ENCODE measurements around the gene CC2D2B. TPM values are rescaled to one million over a fixed set of nuclear protein-coding genes. Genes with fewer than 3 reads are reported as not detected.
"Not testable (repeated sequence)": the region's sequence is repeated elsewhere in the genome, so short reads cannot be mapped to it uniquely, and the experiment has no call there.

CC2D2B gene
- total and polyA plus RNA-seq, 10 donors: 0.26 to 7.1 (median 2.8) TPM

GRCh38 chr10:95976362-95977229 lies 68.8 kb downstream of the CC2D2B start:
- WGBS, 5 donors: 76 to 86% (median 79%) methylated on average over 8 to 9 of the region's 9 CpGs
- Histone ChIP-seq H3K4me1 (peaks cover 0 to 14% (median 5%) of the 10 kb centered on the region in 6 donors), H3K36me3 (no peaks in the 10 kb centered on the region), H3K27ac (peak overlapping the region in 5 of 8 donors; percentile 11 to 67 (median 36)), H3K4me3 (no peak overlapping the region), H3K27me3 (replicated peaks in 1 of 7) (no peaks in the 10 kb centered on the region), H3K9me3 (no peaks in the 10 kb centered on the region)
- no peak for DNase-seq
- no peak for TF ChIP-seq POLR2A (IDR thresholded peaks at IDR 0.05)
- TF ChIP-seq CTCF (IDR thresholded peaks at IDR 0.05 in 8 of 11, conservative IDR thresholded peaks at IDR 0.05 in 3 of 11): no peak
- TF ChIP-seq POLR2AphosphoS5 (IDR thresholded peaks at IDR 0.05): no peak
- intact Hi-C loops (cut with DNase I; ENCODE audit: low total_unique reads): no loop called here

GRCh38 chr10:95982200-95982599 lies 74.4 kb downstream of the CC2D2B start:
- no peaks in the 10 kb centered on the region for H3K4me1 ChIP-seq
- WGBS, 5 donors: 71 to 97% (median 95%) methylated on average over 2 of the region's 2 CpGs
- no peak overlapping the region for H3K27ac ChIP-seq
- no peaks in the 10 kb centered on the region for H3K36me3 ChIP-seq
- no peak for DNase-seq
- TF ChIP-seq POLR2AphosphoS5 (IDR thresholded peaks at IDR 0.05) (no peak), POLR2A (IDR thresholded peaks at IDR 0.05) (no peak), CTCF (IDR thresholded peaks at IDR 0.05 in 8 of 11, conservative IDR thresholded peaks at IDR 0.05 in 3 of 11) (no peak)
- no peaks in the 10 kb centered on the region for H3K9me3 ChIP-seq
- H3K27me3 ChIP-seq (replicated peaks in 1 of 7): no peaks in the 10 kb centered on the region
- no peak overlapping the region for H3K4me3 ChIP-seq
- intact Hi-C loops (cut with DNase I; ENCODE audit: low total_unique reads): no loop called here

GRCh38 chr10:95987685-95988426 lies 80.1 kb downstream of the CC2D2B start:
- no peak overlapping the region for H3K4me3 ChIP-seq
- no peaks in the 10 kb centered on the region for H3K4me1 ChIP-seq
- TF ChIP-seq POLR2A (IDR thresholded peaks at IDR 0.05): no peak
- no peak for TF ChIP-seq CTCF (IDR thresholded peaks at IDR 0.05 in 8 of 11, conservative IDR thresholded peaks at IDR 0.05 in 3 of 11)
- TF ChIP-seq POLR2AphosphoS5 (IDR thresholded peaks at IDR 0.05): no peak
- no peaks in the 10 kb centered on the region for H3K36me3 ChIP-seq
- 41 to 61% (median 58%) methylated on average over 2 of the region's 2 CpGs for WGBS, 5 donors
- H3K27ac ChIP-seq: no peak overlapping the region
- DNase-seq: no peak
- no peaks in the 10 kb centered on the region for H3K27me3 ChIP-seq (replicated peaks in 1 of 7)
- intact Hi-C loops (cut with DNase I; ENCODE audit: low total_unique reads): no loop called here
- no peaks in the 10 kb centered on the region for H3K9me3 ChIP-seq

- H3K9me3 ChIP-seq: no peaks in the 10 kb centered on the region
- no peak overlapping the region for H3K4me3 ChIP-seq
- intact Hi-C loops (cut with DNase I; ENCODE audit: low total_unique reads): no loop called here
- no peaks in the 10 kb centered on the region for H3K4me1 ChIP-seq
- H3K27ac ChIP-seq: no peak overlapping the region
- 78 to 92% (median 89%) methylated on average over 3 of the region's 3 CpGs for WGBS, 5 donors
- H3K27me3 ChIP-seq (replicated peaks in 1 of 7): no peaks in the 10 kb centered on the region
- TF ChIP-seq POLR2AphosphoS5 (IDR thresholded peaks at IDR 0.05): no peak
- H3K36me3 ChIP-seq: no peaks in the 10 kb centered on the region
- DNase-seq: no peak
These were observed 80.9 kb downstream of the CC2D2B start for GRCh38 chr10:95988702-95989101.

- 86 to 91% (median 90%) methylated on average over 11 of the region's 11 CpGs for WGBS, 5 donors
- H3K27ac ChIP-seq; intact Hi-C loops (cut with DNase I; ENCODE audit: low total_unique reads); H3K9me3 ChIP-seq; DNase-seq; H3K27me3 ChIP-seq (replicated peaks in 1 of 7); H3K36me3 ChIP-seq; H3K4me1 ChIP-seq; H3K4me3 ChIP-seq: not testable (repeated sequence)
These were observed 86.6 kb downstream of the CC2D2B start for GRCh38 chr10:95994376-95994775.

Data from spleen (tissue), 11 donors.